Motor neuron (in vitro differentiated cells): ENCODE results near the gene ADIPOR2. TPM values are rescaled to one million over a fixed set of nuclear protein-coding genes. Genes with fewer than 3 reads are reported as not detected.
A peak's percentile ranks its signal among the peaks of the same experiment; 100 is the strongest.
"Not testable (repeated sequence)": the region's sequence is repeated elsewhere in the genome, so short reads cannot be mapped to it uniquely, and the experiment has no call there.

Experiments used
- ATAC-seq, 8 experiments: fragments of 200-7000 bp; cut with Tn5 transposase; replicated peaks in 6 of 8; 2 replicates each; pipeline ENCODE4 v1.8.0; 2021; ENCODE audit warnings: mild to moderate bottlenecking in 8 of 8, moderate library complexity in 8 of 8
- H3K27ac ChIP-seq, 2 donors: fragments of 250-450 bp; sonication (Bioruptor Pico); 2 replicates each; pipeline ENCODE4 v1.9.0; 2021; ENCODE audit warnings: antibody characterized with exemption in 2 of 2, mild to moderate bottlenecking in 2 of 2, moderate library complexity in 1 of 2
- H3K4me1 ChIP-seq, 2 donors: fragments of 250-450 bp; sonication (Bioruptor Pico); replicated peaks in 1 of 2; 2 replicates each; pipeline ENCODE4 v1.6.1; 2021; ENCODE audit warnings: antibody characterized with exemption in 2 of 2, mild to moderate bottlenecking in 2 of 2, moderate library complexity in 1 of 2
- H3K4me3 ChIP-seq, 5 donors: fragments of 250-450 bp; sonication (Bioruptor Pico); 2 replicates each; pipeline ENCODE4 v1.9.0; 2021; ENCODE audit warnings: antibody characterized with exemption in 5 of 5, mild to moderate bottlenecking in 5 of 5, moderate library complexity in 4 of 5
- WGBS, 10 experiments: fragments of 450-650 bp; shearing (Covaris generic); methylation state at CpG; one replicate each; pipeline ENCODE4 v1.0.0; 2022; 5-methylcytosine and 5-hydroxymethylcytosine counted together
- in situ Hi-C, 9 experiments: fragments of 400-800 bp; cut with MboI; loops; one replicate each; pipeline ENCODE4 v1.15.0; 2021; ENCODE audit warnings: low sequenced_read_pairs in 9 of 9, low pct_unique_long_range_greater_than_20kb in 2 of 9; ENCODE audit not compliant: unreplicated experiment in 9 of 9
- total RNA-seq, 8 experiments: library from RNA; unstranded; fragments of 300-600 nt; gene quantifications; 2 replicates each; pipeline versions ENCODE4 v1.2.3 to v1.2.4, GENCODE V29; 2022

ADIPOR2 gene
- total RNA-seq, 8 experiments from 2014 or later: 14.1 to 49.4 (median 26.1) TPM

DNA sequence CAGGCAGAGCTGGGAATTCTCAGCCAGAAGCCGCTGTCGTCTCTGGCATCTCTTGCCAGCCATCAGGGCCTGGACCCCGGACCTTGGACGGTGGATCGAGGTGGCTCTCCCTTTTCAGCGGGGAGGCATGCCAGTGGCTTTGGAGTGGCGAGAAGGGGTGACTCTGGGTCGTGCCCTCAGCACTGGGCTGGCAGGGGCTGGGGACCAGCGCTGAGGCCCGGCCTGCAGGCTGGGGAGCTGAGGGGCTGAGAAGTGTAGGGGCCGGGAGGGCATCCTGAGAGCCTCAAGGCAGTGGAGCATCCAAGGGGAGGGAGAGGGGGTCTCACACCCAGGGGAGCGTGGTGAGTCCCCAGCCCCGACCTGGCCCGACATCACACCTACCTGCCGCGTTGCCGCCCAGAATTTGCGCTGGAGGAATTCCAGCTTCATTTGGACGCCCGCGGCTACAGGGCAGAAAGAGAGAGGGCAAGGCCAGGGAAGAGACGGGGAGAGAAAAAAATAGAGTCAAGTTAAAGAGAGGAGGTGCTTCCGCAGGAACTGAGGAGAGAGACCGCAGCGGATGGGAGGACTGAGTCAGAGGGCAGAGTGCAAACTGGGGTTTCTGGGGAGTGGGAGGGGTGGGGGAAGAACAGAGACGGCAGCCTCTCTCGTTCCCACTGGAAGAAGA, 120.5 kb downstream of the ADIPOR2 start:
- no peak for ATAC-seq
- 0 to 94% (median 60%) methylated on average over 1 to 7 of the region's 27 CpGs; no CpG with 5 or more reads in 5 of the 10 experiments for WGBS, 10 experiments
- Histone ChIP-seq H3K4me3 (no peak overlapping the region), H3K27ac (no peak overlapping the region), H3K4me1 (peaks cover 0 to 6% of the 10 kb centered on the region in 2 donors)
- in situ Hi-C loops: loop anchor here in 1 of 9 experiments (25.0 kb wide), 1 partner anchor 126 kb away; no protein-coding TSS in a partner anchor

DNA sequence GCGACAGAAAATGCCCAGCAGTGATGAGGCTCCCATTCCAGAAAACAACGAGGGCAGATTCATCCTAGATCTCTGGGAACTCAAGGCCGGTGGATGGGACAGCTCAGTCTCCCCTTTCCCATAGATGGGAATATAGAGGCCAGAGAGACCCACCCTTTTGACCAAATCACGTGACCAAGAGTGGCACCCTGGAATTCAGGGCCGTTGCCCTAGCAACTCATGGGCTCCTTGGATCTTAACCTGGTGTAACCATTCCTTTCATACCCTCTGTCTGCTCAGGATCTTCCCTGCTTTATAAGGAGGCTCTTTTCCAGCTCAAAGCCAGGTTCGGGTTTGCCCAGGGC, 121.0 kb downstream of the ADIPOR2 start:
- H3K4me3 ChIP-seq: no peak overlapping the region
- in situ Hi-C loops: loop anchor here in 1 of 9 experiments (25.0 kb wide), 1 partner anchor 125 kb away; no protein-coding TSS in a partner anchor
- 20 to 100% (median 80%) methylated on average over 1 to 4 of the region's 6 CpGs; no CpG with 5 or more reads in 4 of the 10 experiments for WGBS, 10 experiments
- peaks cover 0 to 10% of the 10 kb centered on the region in 2 donors for H3K4me1 ChIP-seq
- no peak overlapping the region for H3K27ac ChIP-seq
- no peak for ATAC-seq

GRCh38 chr12:1812650-1813302, 121.9 kb downstream of the ADIPOR2 start:
- H3K4me1 ChIP-seq: peaks cover 0 to 10% of the 10 kb centered on the region in 2 donors
- no peak overlapping the region for H3K4me3 ChIP-seq
- ATAC-seq: peak in 5 of 8 experiments; percentile 33 to 47 (median 44)
- 43 to 92% (median 77%) methylated on average over 3 to 17 of the region's 17 CpGs; no CpG with 5 or more reads in 1 of the 10 experiments for WGBS, 10 experiments
- H3K27ac ChIP-seq: no peak overlapping the region
- in situ Hi-C loops: loop anchor here in 1 of 9 experiments (25.0 kb wide), 1 partner anchor 125 kb away; no protein-coding TSS in a partner anchor

DNA sequence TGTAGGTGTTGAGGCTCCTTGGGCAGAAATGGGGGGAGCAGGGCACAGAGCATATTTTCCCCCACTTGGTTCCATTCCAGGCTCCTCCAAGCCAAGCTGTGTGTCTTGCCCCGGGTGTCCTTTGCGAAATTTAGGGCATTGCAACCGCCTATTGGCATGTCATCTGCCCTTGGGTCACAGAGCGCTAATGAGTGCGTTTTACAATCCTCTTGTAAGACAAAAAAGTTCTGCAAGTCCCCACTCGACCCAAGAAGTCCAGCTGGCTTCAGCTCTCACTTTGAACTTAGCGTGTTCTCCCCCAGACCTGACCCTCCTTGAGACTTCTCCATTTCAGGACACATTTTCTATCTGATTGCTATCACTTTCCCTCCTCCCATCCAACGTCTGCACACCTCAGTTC, 123.4 kb downstream of the ADIPOR2 start:
- 0 to 78% (median 66%) methylated on average over 1 to 6 of the region's 8 CpGs; no CpG with 5 or more reads in 4 of the 10 experiments for WGBS, 10 experiments
- Histone ChIP-seq H3K4me1 (peaks cover 2 to 15% of the 10 kb centered on the region in 2 donors), H3K4me3 (no peak overlapping the region), H3K27ac (no peak overlapping the region)
- no peak for ATAC-seq
- in situ Hi-C loops: loop anchor here in 1 of 9 experiments (25.0 kb wide), 1 partner anchor 123 kb away; no protein-coding TSS in a partner anchor

DNA sequence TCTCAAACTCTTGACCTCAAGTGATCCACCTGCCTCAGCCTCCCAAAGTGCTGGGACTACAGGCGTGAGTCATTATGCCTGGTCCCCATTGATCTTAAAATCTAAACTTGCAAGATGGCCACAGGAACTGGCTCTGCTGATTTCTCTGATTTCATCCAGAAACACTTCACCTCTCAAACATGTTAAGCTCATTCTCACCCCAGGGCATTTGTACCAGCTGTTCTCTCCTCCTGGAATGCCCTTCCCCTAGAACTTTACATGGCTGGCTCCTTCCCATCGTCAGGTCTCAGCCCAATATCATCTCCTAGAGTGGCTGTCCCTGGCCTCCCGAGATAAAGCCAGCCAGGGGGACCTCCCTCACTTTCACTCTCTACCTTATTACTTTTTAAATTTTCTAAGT, 124.2 kb downstream of the ADIPOR2 start:
- peaks cover 6 to 18% of the 10 kb centered on the region in 2 donors for H3K4me1 ChIP-seq
- in situ Hi-C loops: loop anchor here in 1 of 9 experiments (25.0 kb wide), 1 partner anchor 122 kb away; no protein-coding TSS in a partner anchor
- 6 to 100% (median 61%) methylated on average over 1 to 3 of the region's 3 CpGs; no CpG with 5 or more reads in 4 of the 10 experiments for WGBS, 10 experiments
- ATAC-seq: no peak
- H3K4me3 ChIP-seq: no peak overlapping the region
- H3K27ac ChIP-seq: no peak overlapping the region

GRCh38 chr12:1815814-1816729, 125.2 kb downstream of the ADIPOR2 start:
- 30 to 100% (median 80%) methylated on average over 2 to 14 of the region's 21 CpGs; no CpG with 5 or more reads in 1 of the 10 experiments for WGBS, 10 experiments
- H3K27ac ChIP-seq: peak overlapping the region in 1 of 2 donors; percentile 46
- in situ Hi-C loops: loop anchor here in 1 of 9 experiments (25.0 kb wide), 1 partner anchor 121 kb away; no protein-coding TSS in a partner anchor

DNA sequence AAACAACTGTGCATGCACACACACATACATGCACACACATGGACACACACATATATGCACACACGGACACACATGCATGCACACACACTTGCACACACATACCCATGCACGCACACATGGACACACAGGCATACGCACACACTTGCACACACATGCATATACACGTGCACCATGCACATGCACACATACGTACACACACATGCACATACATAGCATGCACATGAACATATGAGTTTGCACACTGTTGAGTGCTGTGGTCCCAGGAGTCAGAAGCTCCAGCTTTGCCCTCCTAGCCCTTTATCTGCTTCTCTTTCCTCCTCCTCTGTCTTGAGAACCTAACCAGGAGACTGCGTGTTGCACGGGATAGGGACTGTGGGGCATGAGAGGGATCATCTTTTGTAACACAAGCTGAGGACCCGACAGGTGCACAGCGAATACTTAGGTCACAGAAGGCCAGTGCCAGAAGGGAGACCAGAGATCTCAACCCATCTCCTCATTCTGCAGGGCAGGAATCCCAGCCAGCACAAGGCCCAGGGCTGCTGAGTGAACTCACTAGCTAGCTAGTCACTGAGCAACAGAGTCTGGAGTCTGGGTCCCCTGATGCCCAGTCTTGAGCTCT, 126.0 kb downstream of the ADIPOR2 start:
- Histone ChIP-seq H3K4me1 (peaks cover 6 to 25% of the 10 kb centered on the region in 2 donors), H3K4me3 (no peak overlapping the region), H3K27ac (peak overlapping the region in 1 of 2 donors; percentile 46)
- ATAC-seq: no peak
- in situ Hi-C loops: loop anchor here in 1 of 9 experiments (25.0 kb wide), 1 partner anchor 120 kb away; no protein-coding TSS in a partner anchor
- WGBS, 10 experiments: 38 to 100% (median 93%) methylated on average over 2 to 6 of the region's 9 CpGs; no CpG with 5 or more reads in 5 of the 10 experiments

More at GRCh38 chr12:1815814-1816729, 125.2 kb downstream of the ADIPOR2 start:
- H3K4me3 ChIP-seq: no peak overlapping the region
- peaks cover 6 to 25% of the 10 kb centered on the region in 2 donors for H3K4me1 ChIP-seq
- ATAC-seq: peak in 5 of 8 experiments; percentile 30 to 49 (median 41)

DNA sequence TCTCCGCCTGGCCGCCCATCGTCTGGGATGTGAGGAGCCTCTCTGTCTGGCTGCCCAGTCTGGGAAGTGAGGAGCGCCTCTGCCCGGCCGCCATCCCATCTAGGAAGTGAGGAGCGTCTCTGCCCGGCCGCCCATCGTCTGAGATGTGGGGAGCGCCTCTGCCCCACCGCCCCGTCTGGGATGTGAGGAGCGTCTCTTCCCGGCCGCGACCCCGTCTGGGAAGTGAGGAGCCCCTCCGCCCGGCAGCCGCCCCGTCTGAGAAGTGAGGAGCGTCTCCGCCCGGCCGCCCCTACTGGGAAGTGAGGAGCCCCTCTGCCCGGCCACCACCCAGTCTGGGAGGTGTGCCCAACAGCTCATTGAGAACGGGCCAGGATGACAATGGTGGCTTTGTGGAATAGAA, 127.1 kb downstream of the ADIPOR2 start:
- H3K4me1 ChIP-seq: peaks cover 6 to 25% of the 10 kb centered on the region in 2 donors
- not testable (repeated sequence) for ATAC-seq, H3K4me3 ChIP-seq, H3K27ac ChIP-seq
- WGBS, 10 experiments: no CpG with 5 or more reads among the region's 28 CpGs
- in situ Hi-C loops: loop anchor here in 1 of 9 experiments (25.0 kb wide), 1 partner anchor 119 kb away; no protein-coding TSS in a partner anchor

- Histone ChIP-seq H3K4me3 (no peak overlapping the region), H3K27ac (no peak overlapping the region), H3K4me1 (peaks cover 6 to 25% of the 10 kb centered on the region in 2 donors)
- WGBS, 10 experiments: 20 to 100% (median 69%) methylated on average over 1 to 4 of the region's 9 CpGs; no CpG with 5 or more reads in 3 of the 10 experiments
- in situ Hi-C loops: loop anchor here in 1 of 9 experiments (25.0 kb wide), 1 partner anchor 118 kb away; no protein-coding TSS in a partner anchor
- no peak for ATAC-seq
These were observed 128.2 kb downstream of the ADIPOR2 start for GRCh38 chr12:1819050-1819449.

DNA sequence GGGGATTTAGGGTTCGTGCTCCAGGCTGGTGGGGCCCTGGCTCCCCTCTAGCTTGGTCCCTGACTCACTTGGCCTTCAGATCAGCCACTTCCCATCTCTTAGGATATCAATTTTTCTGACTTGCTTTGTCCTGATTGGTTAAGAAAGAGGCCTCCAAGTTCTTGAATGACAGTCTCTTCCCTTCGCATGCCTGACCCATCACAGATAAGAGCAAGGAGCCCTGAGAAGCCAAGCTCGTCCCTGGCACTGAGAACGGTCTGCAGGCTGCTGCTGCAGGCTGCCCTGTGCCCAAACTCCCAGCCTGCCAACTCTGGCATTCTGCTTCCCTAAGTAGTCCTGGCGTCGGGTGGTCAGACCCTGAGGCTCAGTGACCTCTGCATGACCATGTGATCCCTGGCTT, 128.7 kb downstream of the ADIPOR2 start:
- no peak for ATAC-seq
- Histone ChIP-seq H3K4me1 (peaks cover 6 to 25% of the 10 kb centered on the region in 2 donors), H3K27ac (no peak overlapping the region), H3K4me3 (no peak overlapping the region)
- 14 to 55% (median 50%) methylated on average over 2 to 4 of the region's 6 CpGs; no CpG with 5 or more reads in 7 of the 10 experiments for WGBS, 10 experiments
- in situ Hi-C loops: loop anchor here in 1 of 9 experiments (25.0 kb wide), 1 partner anchor 118 kb away; no protein-coding TSS in a partner anchor

DNA sequence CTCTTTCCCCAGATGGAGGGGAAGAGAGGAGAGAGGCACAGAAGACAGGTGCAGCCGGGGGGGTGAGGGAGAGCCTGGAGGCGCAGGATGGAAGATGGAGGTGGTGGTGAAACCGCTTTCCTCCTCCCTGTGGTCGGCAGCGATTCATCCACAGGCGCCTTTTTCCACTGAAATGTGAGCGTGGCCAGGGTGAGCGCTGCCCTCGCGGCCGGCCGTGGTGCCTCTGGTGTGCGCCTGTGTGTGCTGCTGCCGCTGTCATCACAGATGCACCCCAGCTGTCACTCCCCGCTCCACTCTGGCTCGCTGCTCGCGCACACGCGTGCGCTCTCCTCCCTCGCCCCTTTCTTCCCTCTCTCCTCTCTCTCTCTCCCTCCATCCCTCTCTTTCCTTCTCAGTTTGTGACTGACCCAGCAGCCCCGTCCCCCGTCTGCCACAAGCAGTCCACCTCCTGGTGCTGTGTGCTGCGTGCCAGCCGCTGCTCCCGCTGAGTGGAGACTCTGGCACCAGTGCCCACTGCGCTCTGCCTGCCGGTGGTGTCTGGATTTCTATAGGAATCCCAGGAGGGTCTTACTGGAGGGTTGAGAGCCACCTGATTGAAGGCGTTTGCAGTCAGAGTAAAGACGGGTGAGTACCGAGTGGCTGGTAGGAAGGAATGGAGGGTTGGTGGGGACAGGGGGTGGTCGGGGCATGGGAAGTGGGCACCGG, 129.5 kb downstream of the ADIPOR2 start, which contains the start of gene LRTM2:
LRTM2 (plus strand) TSS at position 375 of the 705 bp plus-strand sequence. CDS start 7,584 bp downstream, outside the sequence.
- Histone ChIP-seq H3K4me1 (peaks cover 6 to 27% of the 10 kb centered on the region in 2 donors), H3K27ac (no peak within 1 kb of the TSS), H3K4me3 (peak within 1 kb of the TSS in 1 of 5 donors; percentile 7)
- WGBS, 10 experiments: 5 to 20% (median 15%) methylated on average over 1 to 9 of the region's 34 CpGs; no CpG with 5 or more reads in 6 of the 10 experiments
- ATAC-seq: peak in 7 of 8 experiments; percentile 31 to 93 (median 88)
- in situ Hi-C loops: loop anchor here in 1 of 9 experiments (25.0 kb wide), 1 partner anchor 117 kb away; no protein-coding TSS in a partner anchor
